ENCODE measurements around the gene ISG20.
"Not testable (repeated sequence)": the region's sequence is repeated elsewhere in the genome, so short reads cannot be mapped to it uniquely, and the experiment has no call there.

The ISG20 gene

DNA sequence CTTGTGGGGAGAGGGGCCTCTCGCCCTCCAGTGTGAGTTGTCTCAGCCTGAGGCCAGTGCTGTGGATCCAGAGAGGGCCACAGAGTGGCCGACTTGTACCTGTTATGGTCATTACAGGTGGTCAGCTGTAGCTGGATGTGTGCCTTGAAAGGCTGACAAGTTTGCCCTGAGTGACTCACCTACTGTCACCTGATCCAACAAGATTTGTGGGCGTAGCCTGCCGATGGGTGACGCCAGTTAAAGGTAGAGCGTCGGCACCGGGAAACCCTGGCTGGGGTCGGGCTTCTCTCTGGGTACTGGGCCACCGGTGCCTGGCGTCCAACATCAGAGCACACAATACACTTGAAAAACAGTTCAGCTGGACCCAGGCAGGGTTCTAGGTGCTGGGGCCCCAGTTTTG lies 2.8 kb upstream of the ISG20 start:
- H3K4me3 ChIP-seq (ENCODE audit: control insufficient read depth in 1 of 7, extremely low read depth in 1 of 7, insufficient read depth in 4 of 7, low read depth in 2 of 7, low read length in 6 of 7) = no peak overlapping the region
- H3K27ac ChIP-seq (ENCODE audit: insufficient read depth in 1 of 2, low read depth in 1 of 2, low read length in 2 of 2, poor library complexity in 1 of 2, severe bottlenecking in 2 of 2) = peak overlapping the region in 1 of 2 experiments; percentile 22
- CTCF ChIA-PET = interaction anchor here (1.2 to 4.7 kb wide), 2 partner anchors 12 to 28 kb away, joined by 3 to 22 read pairs; no protein-coding TSS in a partner anchor
- H3K27me3 ChIP-seq (replicated peaks in 2 of 5; ENCODE audit: control insufficient read depth in 4 of 5, insufficient read depth in 5 of 5, low read length in 4 of 5) = no peaks in the 10 kb centered on the region
- peaks cover 0 to 23% (median 6%) of the 10 kb centered on the region in 4 experiments for H3K36me3 ChIP-seq (ENCODE audit: control insufficient read depth in 4 of 4, insufficient read depth in 4 of 4, low read length in 3 of 4)
- DNase-seq = no peak
- peaks cover 23 to 50% (median 37%) of the 10 kb centered on the region in 4 experiments for H3K4me1 ChIP-seq (ENCODE audit: control extremely low read depth in 1 of 4, control insufficient read depth in 4 of 4, insufficient read depth in 4 of 4, low read length in 3 of 4)
- 98% methylated on average over 11 of the region's 11 CpGs for WGBS (ENCODE audit: insufficient coverage)
- no peaks in the 10 kb centered on the region for H3K9me3 ChIP-seq (ENCODE audit: control extremely low read depth in 1 of 5, control insufficient read depth in 4 of 5, insufficient read depth in 2 of 5, low read depth in 1 of 5, low read length in 4 of 5)
- POLR2A ChIA-PET = no interaction called here

- POLR2A ChIA-PET = no interaction called here
- H3K4me3 ChIP-seq (ENCODE audit: control insufficient read depth in 1 of 7, extremely low read depth in 1 of 7, insufficient read depth in 4 of 7, low read depth in 2 of 7, low read length in 6 of 7) = no peak overlapping the region
- H3K36me3 ChIP-seq (ENCODE audit: control insufficient read depth in 4 of 4, insufficient read depth in 4 of 4, low read length in 3 of 4) = peaks cover 0 to 17% (median 3%) of the 10 kb centered on the region in 4 experiments
- no peaks in the 10 kb centered on the region for H3K9me3 ChIP-seq (ENCODE audit: control extremely low read depth in 1 of 5, control insufficient read depth in 4 of 5, insufficient read depth in 2 of 5, low read depth in 1 of 5, low read length in 4 of 5)
- no peak for DNase-seq
- H3K4me1 ChIP-seq (ENCODE audit: control extremely low read depth in 1 of 4, control insufficient read depth in 4 of 4, insufficient read depth in 4 of 4, low read length in 3 of 4) = peaks cover 26 to 55% (median 42%) of the 10 kb centered on the region in 4 experiments
- peak overlapping the region in 1 of 2 experiments; percentile 22 for H3K27ac ChIP-seq (ENCODE audit: insufficient read depth in 1 of 2, low read depth in 1 of 2, low read length in 2 of 2, poor library complexity in 1 of 2, severe bottlenecking in 2 of 2)
- CTCF ChIA-PET = interaction anchor here (4.7 kb wide), 1 partner anchor 12 kb away, joined by 22 read pairs; no protein-coding TSS in a partner anchor
- no peaks in the 10 kb centered on the region for H3K27me3 ChIP-seq (replicated peaks in 2 of 5; ENCODE audit: control insufficient read depth in 4 of 5, insufficient read depth in 5 of 5, low read length in 4 of 5)
- WGBS (ENCODE audit: insufficient coverage) = 100% methylated on average over 4 of the region's 5 CpGs
Measured at GRCh38 chr15:88636654-88637053, 2.2 kb upstream of the ISG20 start.

DNA sequence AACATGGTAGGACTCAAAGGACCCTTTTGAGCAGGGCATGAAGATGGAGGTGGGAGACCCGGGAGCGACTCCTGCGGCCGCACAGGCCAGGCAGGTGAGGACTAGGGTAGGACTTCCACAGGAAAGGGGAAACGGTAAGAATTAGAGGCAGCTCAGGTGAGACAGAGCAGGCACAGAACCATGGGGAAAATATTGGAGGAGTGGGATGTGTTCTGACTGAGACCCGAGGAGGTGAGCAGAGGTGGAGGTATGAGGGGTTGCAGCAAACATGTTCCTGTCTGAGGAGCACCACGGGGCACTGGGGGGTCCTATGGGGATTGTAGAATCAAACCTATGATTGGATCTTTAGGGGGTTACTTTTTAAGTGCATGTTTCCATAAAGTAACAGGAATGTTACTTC lies 1.4 kb upstream of the ISG20 start:
- DNase-seq = no peak
- Histone ChIP-seq H3K27ac (ENCODE audit: insufficient read depth in 1 of 2, low read depth in 1 of 2, low read length in 2 of 2, poor library complexity in 1 of 2, severe bottlenecking in 2 of 2) (peak overlapping the region; percentile 96 to 97), H3K9me3 (ENCODE audit: control extremely low read depth in 1 of 5, control insufficient read depth in 4 of 5, insufficient read depth in 2 of 5, low read depth in 1 of 5, low read length in 4 of 5) (no peaks in the 10 kb centered on the region), H3K4me1 (ENCODE audit: control extremely low read depth in 1 of 4, control insufficient read depth in 4 of 4, insufficient read depth in 4 of 4, low read length in 3 of 4) (peaks cover 26 to 59% (median 46%) of the 10 kb centered on the region in 4 experiments), H3K36me3 (ENCODE audit: control insufficient read depth in 4 of 4, insufficient read depth in 4 of 4, low read length in 3 of 4) (peaks cover 0 to 9% (median 0%) of the 10 kb centered on the region in 4 experiments), H3K27me3 (replicated peaks in 2 of 5; ENCODE audit: control insufficient read depth in 4 of 5, insufficient read depth in 5 of 5, low read length in 4 of 5) (no peaks in the 10 kb centered on the region), H3K4me3 (ENCODE audit: control insufficient read depth in 1 of 7, extremely low read depth in 1 of 7, insufficient read depth in 4 of 7, low read depth in 2 of 7, low read length in 6 of 7) (no peak overlapping the region)
- ChIA-PET CTCF (no interaction called here), POLR2A (interaction anchor here (1.6 kb wide), 1 partner anchor 13 kb away, joined by 7 read pairs; no protein-coding TSS in a partner anchor)
- 78% methylated on average over 6 of the region's 7 CpGs for WGBS (ENCODE audit: insufficient coverage)

DNA sequence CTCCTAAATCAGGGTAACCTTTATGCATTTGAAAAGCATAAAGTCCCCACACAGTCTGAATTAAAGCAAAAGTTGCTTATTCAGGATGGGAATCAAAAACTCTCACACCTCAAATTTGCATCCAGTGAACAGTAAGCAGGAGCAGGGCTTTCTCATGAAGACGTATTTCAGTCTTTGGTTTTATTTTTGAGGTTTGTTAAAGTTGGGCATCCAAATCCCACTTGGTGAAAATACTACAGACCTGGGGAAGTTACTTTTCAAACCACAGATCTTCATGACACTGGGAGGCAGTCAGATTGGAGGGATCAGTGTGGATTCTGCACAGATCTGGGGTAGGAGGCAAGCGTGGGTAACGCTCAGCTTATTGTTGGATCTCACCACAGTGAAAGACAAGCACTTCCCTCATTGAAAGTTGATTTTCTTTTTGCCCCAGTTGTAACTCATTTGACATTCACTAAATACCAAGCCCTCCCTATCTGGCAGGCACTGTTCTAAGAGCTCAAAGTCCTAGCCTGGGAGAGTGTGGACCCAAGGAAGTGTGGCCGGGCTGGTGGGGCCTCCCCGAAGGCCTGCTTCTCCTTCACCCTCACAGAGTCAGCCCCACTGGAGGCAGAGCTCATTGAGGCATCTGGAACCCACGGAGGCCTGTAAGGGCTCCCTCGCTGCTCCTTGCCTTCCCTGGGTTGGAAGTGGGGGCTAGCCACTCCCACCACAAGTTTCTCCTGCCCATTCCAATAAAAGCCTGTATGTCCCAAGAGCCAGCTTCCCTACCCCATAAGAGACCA lies 783 bp upstream of the ISG20 start:
- H3K4me1 ChIP-seq (ENCODE audit: control extremely low read depth in 1 of 4, control insufficient read depth in 4 of 4, insufficient read depth in 4 of 4, low read length in 3 of 4) = peaks cover 26 to 59% (median 46%) of the 10 kb centered on the region in 4 experiments
- ChIA-PET CTCF (interaction anchor here (0.7 to 1.2 kb wide), 7 partner anchors 22 to 260 kb away, joined by 3 to 4 read pairs (median 3); partner anchors contain the start of genes MRPL46 and MRPS11), POLR2A (interaction anchor here (1.0 to 1.6 kb wide), 5 partner anchors 9 to 17 kb away, joined by 3 to 8 read pairs (median 7); partner anchors contain the start of gene AEN)
- peak overlapping the region; percentile 96 to 97 for H3K27ac ChIP-seq (ENCODE audit: insufficient read depth in 1 of 2, low read depth in 1 of 2, low read length in 2 of 2, poor library complexity in 1 of 2, severe bottlenecking in 2 of 2)
- no peaks in the 10 kb centered on the region for H3K9me3 ChIP-seq (ENCODE audit: control extremely low read depth in 1 of 5, control insufficient read depth in 4 of 5, insufficient read depth in 2 of 5, low read depth in 1 of 5, low read length in 4 of 5)
- 27% methylated on average over 3 of the region's 7 CpGs for WGBS (ENCODE audit: insufficient coverage)
- H3K4me3 ChIP-seq (ENCODE audit: control insufficient read depth in 1 of 7, extremely low read depth in 1 of 7, insufficient read depth in 4 of 7, low read depth in 2 of 7, low read length in 6 of 7) = peak overlapping the region in 5 of 7 experiments; percentile 33 to 74 (median 57)
- no peak for DNase-seq
- H3K36me3 ChIP-seq (ENCODE audit: control insufficient read depth in 4 of 4, insufficient read depth in 4 of 4, low read length in 3 of 4) = peaks cover 0 to 8% (median 0%) of the 10 kb centered on the region in 4 experiments
- no peaks in the 10 kb centered on the region for H3K27me3 ChIP-seq (replicated peaks in 2 of 5; ENCODE audit: control insufficient read depth in 4 of 5, insufficient read depth in 5 of 5, low read length in 4 of 5)

DNA sequence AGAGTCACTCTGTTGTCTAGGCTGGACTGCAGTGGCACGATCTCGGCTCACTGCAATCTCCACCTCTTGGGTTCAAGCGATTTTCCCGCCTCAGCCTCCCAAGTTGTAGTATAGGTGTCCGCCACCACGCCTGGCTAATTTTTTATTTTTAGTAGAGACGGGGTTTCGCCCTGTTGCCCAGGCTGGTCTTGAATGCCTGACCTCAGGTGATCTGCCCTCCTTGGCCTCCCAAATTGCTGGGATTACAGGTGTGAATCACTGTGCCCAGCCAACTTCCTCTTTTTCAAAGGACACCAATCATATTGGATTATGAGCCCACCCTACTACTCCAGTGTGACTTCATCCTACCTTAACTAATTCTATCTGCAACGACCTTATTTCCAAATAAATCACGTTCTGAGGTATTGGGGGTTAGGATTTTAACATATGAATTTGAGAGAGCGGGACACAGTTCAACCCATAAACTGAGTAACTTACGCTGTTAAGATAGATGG lies 3.2 kb downstream of the ISG20 start:
- H3K4me1 ChIP-seq (ENCODE audit: control extremely low read depth in 1 of 4, control insufficient read depth in 4 of 4, insufficient read depth in 4 of 4, low read length in 3 of 4) = peaks cover 13 to 44% (median 39%) of the 10 kb centered on the region in 4 experiments
- ChIA-PET CTCF (interaction anchor here (0.8 to 2.0 kb wide), 3 partner anchors 10 to 23 kb away, joined by 3 to 5 read pairs (median 4); no protein-coding TSS in a partner anchor), POLR2A (no interaction called here)
- H3K4me3 ChIP-seq (ENCODE audit: control insufficient read depth in 1 of 7, extremely low read depth in 1 of 7, insufficient read depth in 4 of 7, low read depth in 2 of 7, low read length in 6 of 7) = no peak overlapping the region
- DNase-seq = no peak
- WGBS (ENCODE audit: insufficient coverage) = 93% methylated on average over 7 of the region's 12 CpGs
- no peaks in the 10 kb centered on the region for H3K36me3 ChIP-seq (ENCODE audit: control insufficient read depth in 4 of 4, insufficient read depth in 4 of 4, low read length in 3 of 4)
- no peaks in the 10 kb centered on the region for H3K27me3 ChIP-seq (replicated peaks in 2 of 5; ENCODE audit: control insufficient read depth in 4 of 5, insufficient read depth in 5 of 5, low read length in 4 of 5)
- no peak overlapping the region for H3K27ac ChIP-seq (ENCODE audit: insufficient read depth in 1 of 2, low read depth in 1 of 2, low read length in 2 of 2, poor library complexity in 1 of 2, severe bottlenecking in 2 of 2)
- no peaks in the 10 kb centered on the region for H3K9me3 ChIP-seq (ENCODE audit: control extremely low read depth in 1 of 5, control insufficient read depth in 4 of 5, insufficient read depth in 2 of 5, low read depth in 1 of 5, low read length in 4 of 5)

DNA sequence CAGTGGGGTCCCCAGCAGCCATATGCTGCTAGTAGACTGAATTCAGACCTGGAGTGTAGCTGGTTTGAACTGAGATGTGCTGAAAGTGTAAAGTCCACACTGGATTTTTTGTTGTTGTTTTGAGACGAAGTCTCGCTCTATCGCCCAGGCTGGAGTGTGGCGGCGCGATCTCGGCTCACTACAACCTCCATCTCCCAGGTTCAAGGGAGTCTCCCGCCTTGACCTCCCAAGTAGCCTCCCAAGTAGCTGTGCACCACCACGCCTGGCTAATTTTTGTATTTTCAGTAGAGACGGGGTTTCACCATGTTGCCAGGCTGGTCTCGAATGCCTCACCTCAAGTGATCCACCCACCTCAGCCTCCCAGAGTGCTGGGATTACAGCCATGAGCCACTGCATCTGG lies 3.7 kb downstream of the ISG20 start:
- peaks cover 13 to 41% (median 38%) of the 10 kb centered on the region in 4 experiments for H3K4me1 ChIP-seq (ENCODE audit: control extremely low read depth in 1 of 4, control insufficient read depth in 4 of 4, insufficient read depth in 4 of 4, low read length in 3 of 4)
- H3K27ac ChIP-seq (ENCODE audit: insufficient read depth in 1 of 2, low read depth in 1 of 2, low read length in 2 of 2, poor library complexity in 1 of 2, severe bottlenecking in 2 of 2); H3K4me3 ChIP-seq (ENCODE audit: control insufficient read depth in 1 of 7, extremely low read depth in 1 of 7, insufficient read depth in 4 of 7, low read depth in 2 of 7, low read length in 6 of 7); H3K36me3 ChIP-seq (ENCODE audit: control insufficient read depth in 4 of 4, insufficient read depth in 4 of 4, low read length in 3 of 4); H3K9me3 ChIP-seq (ENCODE audit: control extremely low read depth in 1 of 5, control insufficient read depth in 4 of 5, insufficient read depth in 2 of 5, low read depth in 1 of 5, low read length in 4 of 5); POLR2A ChIA-PET; DNase-seq; H3K27me3 ChIP-seq (replicated peaks in 2 of 5; ENCODE audit: control insufficient read depth in 4 of 5, insufficient read depth in 5 of 5, low read length in 4 of 5): not testable (repeated sequence)
- CTCF ChIA-PET = interaction anchor here (0.8 to 2.0 kb wide), 3 partner anchors 10 to 22 kb away, joined by 3 to 5 read pairs (median 4); no protein-coding TSS in a partner anchor
- WGBS (ENCODE audit: insufficient coverage) = 99% methylated on average over 11 of the region's 11 CpGs

DNA sequence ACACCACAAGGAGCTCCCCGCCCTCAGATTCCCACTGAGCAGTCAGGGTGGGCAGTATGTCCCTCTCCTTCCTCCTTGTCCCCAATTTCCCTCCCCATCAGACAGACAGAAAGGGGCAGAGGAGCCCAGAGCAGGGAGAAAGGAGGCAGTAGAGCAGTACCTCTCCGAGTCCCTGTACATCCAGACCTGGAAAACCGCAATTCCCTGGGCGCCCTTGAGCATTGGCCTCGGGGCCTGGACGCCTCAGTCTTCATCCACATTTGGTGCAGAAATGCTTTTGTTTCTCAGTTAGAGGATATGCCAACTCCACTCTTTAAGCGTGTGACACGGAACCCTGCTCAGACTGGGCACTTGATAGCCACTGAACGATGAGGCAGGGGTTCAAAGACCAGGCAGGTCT lies 5.9 kb downstream of the ISG20 start:
- Histone ChIP-seq H3K27me3 (replicated peaks in 2 of 5; ENCODE audit: control insufficient read depth in 4 of 5, insufficient read depth in 5 of 5, low read length in 4 of 5) (no peaks in the 10 kb centered on the region), H3K36me3 (ENCODE audit: control insufficient read depth in 4 of 4, insufficient read depth in 4 of 4, low read length in 3 of 4) (no peaks in the 10 kb centered on the region), H3K4me1 (ENCODE audit: control extremely low read depth in 1 of 4, control insufficient read depth in 4 of 4, insufficient read depth in 4 of 4, low read length in 3 of 4) (peaks cover 6 to 28% (median 19%) of the 10 kb centered on the region in 4 experiments), H3K9me3 (ENCODE audit: control extremely low read depth in 1 of 5, control insufficient read depth in 4 of 5, insufficient read depth in 2 of 5, low read depth in 1 of 5, low read length in 4 of 5) (no peaks in the 10 kb centered on the region), H3K27ac (ENCODE audit: insufficient read depth in 1 of 2, low read depth in 1 of 2, low read length in 2 of 2, poor library complexity in 1 of 2, severe bottlenecking in 2 of 2) (no peak overlapping the region), H3K4me3 (ENCODE audit: control insufficient read depth in 1 of 7, extremely low read depth in 1 of 7, insufficient read depth in 4 of 7, low read depth in 2 of 7, low read length in 6 of 7) (no peak overlapping the region)
- CTCF ChIA-PET = interaction anchor here (1.0 to 1.8 kb wide), 3 partner anchors 10 to 20 kb away, joined by 3 to 6 read pairs (median 5); no protein-coding TSS in a partner anchor
- no peak for DNase-seq
- over 99% methylated on average over 8 of the region's 9 CpGs for WGBS (ENCODE audit: insufficient coverage)
- POLR2A ChIA-PET = no interaction called here
